TTC549 (cell line): ENCODE data around the gene OPN3.
A peak's percentile ranks its signal among the peaks of the same experiment; 100 is the strongest.
"Not testable (repeated sequence)": the region's sequence is repeated elsewhere in the genome, so short reads cannot be mapped to it uniquely, and the experiment has no call there.

ENCODE experiments used
- FAIRE-seq: peaks from 2 replicates; lab custom pipeline; 2012; peaks lifted over from hg19 to GRCh38; lab: Jason Lieb, UNC

Gene OPN3

GRCh38 chr1:241640149-241640866 is at the start of gene OPN3, which contains the start of gene CHML:
TSS of gene OPN3 (minus strand) at chr1:241640369. CDS start at chr1:241640254, 115 bp downstream.
TSS of gene CHML (minus strand) at chr1:241640369. CDS start at chr1:241635766, 4,603 bp downstream.
- FAIRE-seq: no peak

GRCh38 chr1:241688940-241689368 is 48.8 kb upstream of the OPN3 start:
- FAIRE-seq: no peak

GRCh38 chr1:241684108-241684507 is 43.9 kb upstream of the OPN3 start:
- FAIRE-seq: peak; percentile 60

- FAIRE-seq: no peak
Observed at GRCh38 chr1:241682921-241683320, 42.8 kb upstream of the OPN3 start.

- FAIRE-seq: not testable (repeated sequence)
Observed at GRCh38 chr1:241681861-241682448, 41.8 kb upstream of the OPN3 start.

- FAIRE-seq: no peak
Observed at GRCh38 chr1:241679961-241680360, 39.8 kb upstream of the OPN3 start.

GRCh38 chr1:241679404-241679803 is 39.2 kb upstream of the OPN3 start:
- FAIRE-seq: no peak

- FAIRE-seq: no peak
Observed at GRCh38 chr1:241678536-241678935, 38.4 kb upstream of the OPN3 start.

- FAIRE-seq: no peak
Observed at GRCh38 chr1:241677201-241677600, 37.0 kb upstream of the OPN3 start.

GRCh38 chr1:241675983-241676382 is 35.8 kb upstream of the OPN3 start:
- FAIRE-seq: no peak

GRCh38 chr1:241674805-241675384 is 34.7 kb upstream of the OPN3 start:
- FAIRE-seq: no peak

GRCh38 chr1:241672301-241672700 is 32.1 kb upstream of the OPN3 start:
- no peak for FAIRE-seq

- FAIRE-seq: no peak
Observed at GRCh38 chr1:241666419-241666818, 26.2 kb upstream of the OPN3 start.

GRCh38 chr1:241660424-241660972 is 20.3 kb upstream of the OPN3 start:
- no peak for FAIRE-seq

- not testable (repeated sequence) for FAIRE-seq
Observed at GRCh38 chr1:241659016-241659415, 18.8 kb upstream of the OPN3 start.

- no peak for FAIRE-seq
Observed at GRCh38 chr1:241658081-241658793, 18.1 kb upstream of the OPN3 start.

GRCh38 chr1:241654641-241655040 is 14.5 kb upstream of the OPN3 start:
- FAIRE-seq: no peak

GRCh38 chr1:241654019-241654418 is 13.8 kb upstream of the OPN3 start:
- FAIRE-seq: no peak

- FAIRE-seq: no peak
Observed at GRCh38 chr1:241652012-241652411, 11.8 kb upstream of the OPN3 start, which contains the start of gene WDR64. TSS of gene WDR64 (plus strand) at chr1:241652281. CDS start at chr1:241652485, 204 bp downstream.

GRCh38 chr1:241648159-241648558 is 8.0 kb upstream of the OPN3 start:
- FAIRE-seq: no peak

- no peak for FAIRE-seq
Observed at GRCh38 chr1:241647658-241648057, 7.5 kb upstream of the OPN3 start.

GRCh38 chr1:241646201-241646600 is 6.0 kb upstream of the OPN3 start:
- FAIRE-seq: no peak
